ENCODE data around the gene TCF7L1. TPM values are rescaled to one million over a fixed set of nuclear protein-coding genes. Genes with fewer than 3 reads are reported as not detected.

Gene TCF7L1
- polyA plus RNA-seq, 1 donor (not counting 4 experiments of a cell fraction or from before 2014, with no cell fraction given), result 1.0 TPM

- Histone ChIP-seq H3K27me3 (ENCODE audit: control insufficient read depth, extremely low read depth, insufficient read depth, low read length) (no peaks in the 10 kb centered on the region), H3K27ac (ENCODE audit: control insufficient read depth, insufficient read depth, low read length) (no peak overlapping the region), H2AFZ (ENCODE audit: control insufficient read depth, low read length) (no peak overlapping the region), H3K9me3 (ENCODE audit: control insufficient read depth, low read depth, low read length) (no peaks in the 10 kb centered on the region), H3K4me2 (ENCODE audit: control insufficient read depth, extremely low read depth, insufficient read depth, low read depth, low read length) (no peak overlapping the region), H3K4me1 (ENCODE audit: control insufficient read depth, extremely low read depth, insufficient read depth, low read length) (no peaks in the 10 kb centered on the region), H3K4me3 (ENCODE audit: control insufficient read depth in 2 of 3, extremely low read depth in 1 of 3, insufficient read depth in 2 of 3, low read depth in 1 of 3, low read length in 3 of 3) (no peak overlapping the region), H3K9ac (ENCODE audit: control insufficient read depth, extremely low read depth, insufficient read depth, low read length) (no peak overlapping the region), H3K9me1 (ENCODE audit: control insufficient read depth, extremely low read depth, insufficient read depth, low read length) (no peaks in the 10 kb centered on the region), H4K20me1 (ENCODE audit: control insufficient read depth, extremely low read depth, insufficient read depth, low read length) (no peaks in the 10 kb centered on the region), H3K36me3 (ENCODE audit: control insufficient read depth in 2 of 2, extremely low read depth in 1 of 2, insufficient read depth in 2 of 2, low read length in 2 of 2) (no peaks in the 10 kb centered on the region), H3K79me2 (ENCODE audit: control insufficient read depth, insufficient read depth, low read length) (no peaks in the 10 kb centered on the region)
- dilution Hi-C loops (cut with MboI; ENCODE audit: extremely low pct_ligation_motif_present, low sequenced_read_pairs), result no loop called here
- TF ChIP-seq CTCF (optimal IDR thresholded peaks at IDR 0.05 in 1 of 3, IDR thresholded peaks at IDR 0.05 in 1 of 3, conservative IDR thresholded peaks at IDR 0.05 in 1 of 3; ENCODE audit: extremely low read depth in 1 of 3, insufficient read depth in 2 of 3, low read length in 3 of 3) (no peak), EZH2 (IDR thresholded peaks at IDR 0.05; ENCODE audit: low read length) (no peak)
- DNase-seq (ENCODE audit: low read depth, low spot score) (no peak), FAIRE-seq (no peak)
Observed at GRCh38 chr2:85171916-85172315, 38.7 kb downstream of the TCF7L1 start.

- Histone ChIP-seq H3K9me3 (ENCODE audit: control insufficient read depth, low read depth, low read length) (no peaks in the 10 kb centered on the region), H3K27me3 (ENCODE audit: control insufficient read depth, extremely low read depth, insufficient read depth, low read length) (no peaks in the 10 kb centered on the region), H3K36me3 (ENCODE audit: control insufficient read depth in 2 of 2, extremely low read depth in 1 of 2, insufficient read depth in 2 of 2, low read length in 2 of 2) (no peaks in the 10 kb centered on the region), H2AFZ (ENCODE audit: control insufficient read depth, low read length) (no peak overlapping the region), H3K9me1 (ENCODE audit: control insufficient read depth, extremely low read depth, insufficient read depth, low read length) (no peaks in the 10 kb centered on the region), H4K20me1 (ENCODE audit: control insufficient read depth, extremely low read depth, insufficient read depth, low read length) (no peaks in the 10 kb centered on the region), H3K4me2 (ENCODE audit: control insufficient read depth, extremely low read depth, insufficient read depth, low read depth, low read length) (no peak overlapping the region), H3K27ac (ENCODE audit: control insufficient read depth, insufficient read depth, low read length) (no peak overlapping the region), H3K9ac (ENCODE audit: control insufficient read depth, extremely low read depth, insufficient read depth, low read length) (no peak overlapping the region), H3K4me3 (ENCODE audit: control insufficient read depth in 2 of 3, extremely low read depth in 1 of 3, insufficient read depth in 2 of 3, low read depth in 1 of 3, low read length in 3 of 3) (no peak overlapping the region), H3K79me2 (ENCODE audit: control insufficient read depth, insufficient read depth, low read length) (no peaks in the 10 kb centered on the region), H3K4me1 (ENCODE audit: control insufficient read depth, extremely low read depth, insufficient read depth, low read length) (no peaks in the 10 kb centered on the region)
- dilution Hi-C loops (cut with MboI; ENCODE audit: extremely low pct_ligation_motif_present, low sequenced_read_pairs), result no loop called here
- no peak for DNase-seq (ENCODE audit: low read depth, low spot score)
- no peak for TF ChIP-seq CTCF (optimal IDR thresholded peaks at IDR 0.05 in 1 of 3, IDR thresholded peaks at IDR 0.05 in 1 of 3, conservative IDR thresholded peaks at IDR 0.05 in 1 of 3; ENCODE audit: extremely low read depth in 1 of 3, insufficient read depth in 2 of 3, low read length in 3 of 3)
- TF ChIP-seq EZH2 (IDR thresholded peaks at IDR 0.05; ENCODE audit: low read length), result no peak
- FAIRE-seq, result no peak
Observed at GRCh38 chr2:85173909-85174308, 40.7 kb downstream of the TCF7L1 start.

All from keratinocyte (primary cell).